Stimulated activated CD8-positive, alpha-beta memory T cell treated with anti-CD3 and anti-CD28 coated beads, Interleukin-12 subunit alpha, Interleukin-12 subunit beta, amount 100 ng/mL, for 24 hours (primary cell): ENCODE data around the gene DYTN.
"Not testable (repeated sequence)": the region's sequence is repeated elsewhere in the genome, so short reads cannot be mapped to it uniquely, and the experiment has no call there.

Experiments used
- DNase-seq: peaks from one replicate; pipeline ENCODE4 v3.0.0-alpha.2; 2020; ENCODE audit errors: extremely low read depth

DYTN gene, protein sequence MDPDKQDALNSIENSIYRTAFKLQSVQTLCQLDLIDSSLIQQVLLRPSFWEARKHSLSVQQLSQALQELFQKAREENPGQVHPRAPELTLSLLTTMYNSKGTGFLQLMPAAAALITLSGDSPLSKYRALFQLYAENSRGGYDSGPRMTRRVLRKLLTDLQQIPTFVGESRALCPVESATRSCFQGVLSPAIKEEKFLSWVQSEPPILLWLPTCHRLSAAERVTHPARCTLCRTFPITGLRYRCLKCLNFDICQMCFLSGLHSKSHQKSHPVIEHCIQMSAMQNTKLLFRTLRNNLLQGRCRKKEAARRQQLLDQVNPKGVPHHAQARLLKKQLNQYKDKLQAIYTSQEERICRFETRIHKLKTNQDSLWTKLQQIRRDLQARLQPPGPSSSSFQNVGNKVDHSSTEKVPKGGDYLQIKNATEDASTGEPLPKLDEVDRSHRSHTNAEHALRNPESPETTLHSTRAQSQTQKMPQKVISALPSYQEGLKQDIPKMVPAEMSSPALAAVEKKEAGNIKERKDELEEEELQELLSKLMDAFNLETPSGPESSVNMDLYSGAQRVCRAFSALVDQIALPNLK

DNA sequence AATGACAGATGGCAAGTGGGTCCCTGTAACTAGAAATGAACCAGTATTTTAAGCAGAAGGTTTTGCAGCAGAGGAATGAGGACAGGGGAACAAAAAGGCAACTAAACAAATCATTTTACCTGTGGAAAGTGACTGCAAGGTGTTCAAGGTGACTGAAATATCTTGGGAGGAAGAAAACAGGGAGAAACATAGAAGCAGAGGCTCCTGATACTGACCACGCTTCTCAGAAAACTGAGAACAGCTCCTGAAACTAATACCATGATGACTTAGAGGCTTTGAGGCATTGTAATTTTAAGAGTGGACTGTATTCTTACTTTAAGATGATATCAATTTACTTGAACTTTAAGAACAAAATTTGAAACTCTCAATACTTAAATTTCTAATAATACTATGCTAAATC, at the start of gene DYTN:
TSS of gene DYTN (minus strand) at position 101 of the 400 bp plus-strand sequence. CDS start 117 bp downstream, outside the sequence.
- DNase-seq: no peak

DNA sequence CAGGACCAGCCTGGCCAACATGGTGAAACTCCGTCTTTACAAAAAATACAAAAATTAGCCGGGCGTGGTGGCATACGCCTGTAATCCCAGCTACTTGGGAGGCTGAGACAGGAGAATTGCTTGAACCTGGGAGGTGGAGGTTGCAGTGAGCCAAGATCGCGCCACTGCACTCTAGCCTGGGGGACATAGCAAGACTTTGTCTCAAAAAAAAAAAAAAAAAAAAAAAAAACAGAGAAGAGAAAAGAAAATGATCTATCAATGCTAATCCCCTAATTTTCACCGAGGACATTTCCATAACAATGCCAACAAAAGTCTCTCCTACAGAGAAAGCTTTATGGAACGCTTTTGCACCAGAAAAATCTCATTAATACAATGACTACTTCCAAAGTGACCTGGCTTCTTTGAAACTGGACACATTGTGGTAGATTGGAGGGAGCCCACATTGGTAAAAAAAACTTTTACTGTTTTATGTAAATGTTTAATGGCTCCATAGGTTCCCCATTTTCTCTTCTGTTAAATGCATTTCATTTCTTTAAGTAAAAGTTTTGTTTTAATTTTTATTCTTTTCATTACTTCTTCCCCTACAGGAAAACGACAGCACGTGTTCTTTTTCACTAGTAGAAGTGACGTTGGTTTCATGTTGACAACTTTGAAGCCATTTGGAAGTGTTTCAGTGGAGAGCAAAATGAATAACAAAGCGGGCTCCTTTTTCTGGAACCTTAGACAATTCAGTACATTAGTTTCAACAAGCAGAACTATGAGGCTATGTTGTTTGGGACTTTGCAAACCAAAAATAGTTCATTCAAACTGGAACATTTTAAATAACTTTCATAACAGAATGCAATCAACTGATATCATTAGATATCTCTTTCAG, 48.1 kb upstream of the DYTN start:
- DNase-seq: no peak

DNA sequence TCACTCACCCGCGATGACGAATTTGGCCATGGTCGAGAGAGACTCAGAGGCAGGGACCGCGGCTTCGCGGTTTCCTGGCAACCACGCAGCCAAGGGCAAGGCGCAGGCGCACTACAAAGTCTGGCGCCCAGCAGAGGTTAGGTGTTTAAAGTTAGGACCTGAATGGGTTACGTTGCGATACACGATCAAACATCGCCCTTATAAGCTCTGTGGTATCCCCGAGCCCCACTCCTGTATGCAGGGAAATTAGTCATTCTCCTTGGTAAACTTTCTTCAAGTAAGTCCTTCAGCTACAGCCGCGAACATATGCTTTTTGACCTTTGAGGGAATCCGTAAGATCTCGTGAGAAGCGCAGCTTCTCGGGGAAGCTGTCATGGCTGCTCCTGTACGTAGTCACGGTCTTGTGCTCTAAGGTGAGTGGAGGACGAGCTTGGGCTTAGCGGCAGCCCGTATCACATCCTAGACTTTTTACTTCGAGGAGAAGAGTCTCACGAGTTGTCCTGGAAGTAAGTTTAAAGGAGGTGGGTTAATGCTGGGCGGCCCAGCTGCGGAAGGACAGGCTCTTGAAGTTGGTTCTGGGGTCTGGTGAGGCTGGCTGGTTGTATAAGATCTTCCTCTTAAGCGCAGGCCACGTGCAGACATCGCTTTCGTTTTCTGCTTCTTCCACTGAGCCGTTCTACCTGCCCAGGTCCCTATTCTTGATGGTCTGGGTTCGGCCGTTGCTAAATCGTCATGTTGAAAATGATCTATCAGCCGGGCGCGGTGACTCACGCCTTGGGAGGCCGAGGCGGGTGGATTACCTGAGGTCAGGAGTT, 47.3 kb upstream of the DYTN start, which contains the start of the genes FASTKD2 and MDH1B:
TSS of gene FASTKD2 (plus strand) at position 365 of the 815 bp plus-strand sequence. CDS start 1,088 bp downstream, outside the sequence.
TSS of gene MDH1B (minus strand) at position 87 of the 815 bp plus-strand sequence. CDS start at position 30, 57 bp downstream.
- peak; percentile 79 for DNase-seq

DNA sequence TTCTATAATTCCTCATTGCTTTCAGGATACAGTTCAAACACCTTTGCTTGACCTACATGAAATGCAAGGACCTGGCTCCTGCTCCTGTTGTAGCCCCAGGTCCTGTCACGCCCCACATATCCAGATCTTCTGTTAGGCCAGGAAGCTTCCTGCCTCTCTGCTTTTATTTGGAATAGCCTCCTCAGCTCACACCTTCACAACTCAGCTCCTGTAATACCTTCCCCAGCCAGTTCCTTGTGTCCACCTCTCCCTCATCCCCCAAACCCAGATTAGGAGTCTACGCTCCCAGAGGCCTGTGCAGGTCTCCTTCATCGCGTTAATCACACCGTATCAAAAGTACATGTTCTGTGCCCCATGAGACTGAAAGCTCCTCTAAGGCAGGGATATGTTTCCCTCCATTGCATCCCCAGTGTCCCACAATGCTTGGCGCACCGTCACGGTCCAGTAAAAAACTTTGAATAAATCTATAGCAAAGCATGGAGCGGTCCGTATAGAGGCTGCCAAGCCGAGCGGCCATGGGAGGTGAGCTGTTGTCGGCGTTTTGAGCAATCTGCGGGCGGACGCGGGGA, 46.6 kb upstream of the DYTN start:
- no peak for DNase-seq

DNA sequence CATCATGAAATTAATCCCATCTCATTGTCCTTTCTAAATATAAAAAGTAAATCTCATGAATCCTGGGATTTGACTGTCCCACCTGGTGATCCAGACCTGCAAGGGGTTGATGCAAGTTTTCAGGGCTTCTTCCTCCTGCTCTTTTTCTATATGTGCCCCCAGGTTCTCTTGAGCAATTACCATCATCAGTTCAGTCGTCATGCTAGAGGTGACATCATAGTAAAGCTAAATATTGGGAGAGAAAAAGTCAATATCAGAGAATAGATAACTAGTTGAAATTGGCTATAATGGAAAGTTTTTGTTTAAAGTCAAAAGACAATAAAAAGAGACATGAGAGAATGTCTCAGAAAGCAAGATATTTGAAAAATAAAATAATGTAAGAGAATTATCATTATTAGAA, 38.6 kb upstream of the DYTN start:
- no peak for DNase-seq

DNA sequence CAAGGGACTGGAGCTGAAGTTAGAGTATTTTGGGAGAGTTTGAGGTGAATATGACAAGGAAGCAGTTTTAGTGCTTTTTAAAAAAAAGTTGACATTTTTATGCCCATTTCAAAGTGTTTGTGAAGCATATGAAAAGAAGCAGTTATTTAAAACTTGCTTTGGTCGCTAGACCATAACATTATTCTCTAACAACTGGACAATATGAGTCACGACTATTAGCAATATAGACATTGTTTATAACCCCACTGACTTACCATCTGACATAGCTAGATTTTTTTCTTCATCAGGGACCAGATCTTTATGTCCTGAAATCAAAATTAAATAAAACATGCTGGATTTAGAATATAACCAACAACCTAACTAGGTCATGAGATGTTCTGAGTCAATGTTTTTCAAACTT, 22.6 kb upstream of the DYTN start:
- no peak for DNase-seq

DNA sequence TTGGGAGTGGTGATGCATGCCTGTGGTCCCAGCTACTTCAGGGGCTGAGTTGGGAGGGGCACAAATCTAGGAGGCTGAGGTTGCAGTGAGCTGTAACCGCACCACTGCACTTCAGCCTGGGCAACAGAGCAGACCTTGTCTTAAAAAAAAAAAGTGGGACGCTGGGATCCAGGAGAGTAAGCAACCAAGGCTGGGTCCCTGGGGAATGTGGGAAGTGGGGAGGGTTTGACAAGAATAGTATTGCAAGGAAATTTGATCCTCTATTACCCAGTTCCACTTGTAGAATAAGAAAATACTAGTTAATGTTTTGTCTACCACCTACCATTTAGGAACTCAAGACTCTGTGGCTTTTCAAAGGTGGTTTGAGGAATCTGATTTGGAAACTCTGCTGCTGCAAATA, 21.1 kb upstream of the DYTN start:
- DNase-seq: no peak

DNA sequence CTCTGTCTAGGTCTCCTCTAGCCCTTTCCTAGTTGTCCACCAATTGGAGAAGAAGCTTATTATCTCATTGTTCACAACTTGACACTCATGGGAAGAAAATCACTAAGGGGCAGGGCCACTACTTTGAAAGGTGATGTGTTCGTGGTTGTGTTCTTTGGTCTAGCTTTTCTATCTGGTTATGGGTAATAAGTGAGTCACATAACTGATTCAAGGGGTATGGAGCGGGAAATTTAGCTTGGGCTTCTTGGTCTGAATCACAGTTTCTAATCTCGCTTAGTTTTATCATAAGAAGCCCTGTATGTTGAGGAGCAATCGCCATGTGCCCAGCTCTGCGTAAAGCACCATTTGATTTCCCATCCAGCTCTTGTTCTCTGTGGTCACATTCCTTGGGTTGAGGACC, 18.7 kb upstream of the DYTN start:
- DNase-seq: no peak

DNA sequence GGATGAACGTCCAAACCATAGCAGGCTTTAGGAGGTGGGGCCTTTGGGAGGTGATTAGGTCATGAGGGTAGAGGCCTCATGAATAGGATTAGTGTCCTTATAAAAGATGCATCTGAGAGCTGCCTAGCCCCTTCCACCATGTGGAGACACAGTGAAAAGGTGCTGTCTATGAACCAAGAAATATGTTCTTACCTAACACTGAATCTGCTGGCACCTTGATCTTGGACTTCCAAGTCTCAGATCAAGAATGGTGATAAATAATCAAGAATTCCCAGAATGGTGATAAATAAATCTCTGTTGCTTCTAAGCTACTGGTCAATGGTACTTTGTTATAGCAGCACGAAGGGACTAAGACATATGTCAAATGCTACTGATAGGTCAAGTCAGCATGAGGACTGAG, 15.1 kb upstream of the DYTN start:
- no peak for DNase-seq

DNA sequence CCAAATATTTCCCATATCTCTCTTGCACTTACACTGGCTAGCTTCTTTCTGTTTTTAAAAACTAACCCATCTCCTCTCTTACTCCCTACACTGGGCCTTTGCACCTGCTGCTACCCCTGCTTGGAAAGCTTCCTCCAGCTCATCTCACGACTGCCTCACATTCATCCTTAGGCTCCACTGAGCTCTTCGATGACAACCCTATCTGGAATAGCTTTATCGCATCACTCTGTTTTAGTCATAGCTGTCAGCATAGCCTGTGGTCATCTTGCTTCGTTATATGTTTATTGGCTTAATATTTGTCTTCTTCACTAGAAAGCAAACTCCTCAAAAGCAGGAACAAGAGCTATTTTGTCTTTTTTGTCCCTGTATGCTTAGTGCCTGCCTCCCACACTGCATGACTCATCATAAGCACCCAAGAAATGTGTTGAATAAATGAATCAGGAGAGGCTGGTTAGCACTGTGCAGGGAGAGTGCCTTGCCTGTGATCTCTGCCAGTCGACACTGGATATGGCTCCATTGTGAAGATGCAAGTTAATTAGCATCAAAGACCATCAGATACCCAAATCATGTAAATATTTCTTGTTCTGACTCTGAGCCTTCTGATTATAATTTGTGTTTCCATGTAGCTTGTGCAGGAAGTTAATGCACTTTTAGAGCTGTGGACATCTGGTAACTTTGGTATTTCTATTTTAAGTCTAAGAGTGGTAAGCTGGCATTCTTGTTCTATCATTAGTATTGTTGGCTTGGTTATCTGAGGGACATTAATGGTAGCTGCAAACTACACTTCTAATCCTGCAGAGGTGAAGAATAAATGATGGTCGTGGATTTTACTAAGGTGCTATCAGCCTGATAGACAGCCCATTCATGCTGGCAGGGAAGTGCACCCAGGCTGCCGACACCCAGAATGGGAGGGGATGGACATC, 10.3 kb upstream of the DYTN start:
- DNase-seq: no peak

DNA sequence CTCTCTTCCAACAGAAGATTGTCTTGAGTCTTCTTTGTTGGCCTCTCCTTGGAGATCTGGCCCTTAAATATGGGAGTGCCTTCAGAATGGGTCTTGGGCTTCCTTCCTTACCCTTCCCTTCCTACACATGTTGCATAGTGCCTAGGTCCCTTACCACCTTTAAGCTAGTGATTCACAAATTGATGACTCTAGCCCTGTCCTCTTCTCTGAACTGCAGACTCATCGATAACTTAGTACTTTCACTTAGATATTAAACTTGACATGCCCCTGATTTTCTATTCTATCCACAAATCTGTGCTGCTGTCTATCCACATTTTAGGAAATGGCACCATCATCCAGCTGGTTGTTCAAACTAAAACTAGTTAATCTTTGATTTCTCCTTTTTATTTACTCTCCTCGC, 9.1 kb upstream of the DYTN start:
- no peak for DNase-seq

DNA sequence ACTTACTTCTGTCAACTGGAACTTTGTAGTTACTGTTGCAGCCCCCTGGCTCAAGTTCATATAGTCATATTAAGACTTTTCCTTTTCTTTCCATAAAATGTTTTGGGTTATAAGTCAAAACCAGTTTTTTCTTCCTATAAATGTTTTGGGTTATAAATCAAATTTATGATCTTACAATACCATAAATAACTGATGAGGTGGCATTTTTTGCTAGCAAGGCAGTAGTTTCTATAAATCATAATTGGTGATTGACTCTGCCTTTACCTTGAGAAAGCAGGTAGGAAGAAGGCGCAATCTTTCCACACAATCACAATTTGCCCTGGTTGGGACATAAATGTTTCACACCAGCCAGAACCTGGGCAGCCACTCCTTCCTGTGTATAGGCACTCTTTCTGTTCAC, 5.1 kb upstream of the DYTN start:
- no peak for DNase-seq

DNA sequence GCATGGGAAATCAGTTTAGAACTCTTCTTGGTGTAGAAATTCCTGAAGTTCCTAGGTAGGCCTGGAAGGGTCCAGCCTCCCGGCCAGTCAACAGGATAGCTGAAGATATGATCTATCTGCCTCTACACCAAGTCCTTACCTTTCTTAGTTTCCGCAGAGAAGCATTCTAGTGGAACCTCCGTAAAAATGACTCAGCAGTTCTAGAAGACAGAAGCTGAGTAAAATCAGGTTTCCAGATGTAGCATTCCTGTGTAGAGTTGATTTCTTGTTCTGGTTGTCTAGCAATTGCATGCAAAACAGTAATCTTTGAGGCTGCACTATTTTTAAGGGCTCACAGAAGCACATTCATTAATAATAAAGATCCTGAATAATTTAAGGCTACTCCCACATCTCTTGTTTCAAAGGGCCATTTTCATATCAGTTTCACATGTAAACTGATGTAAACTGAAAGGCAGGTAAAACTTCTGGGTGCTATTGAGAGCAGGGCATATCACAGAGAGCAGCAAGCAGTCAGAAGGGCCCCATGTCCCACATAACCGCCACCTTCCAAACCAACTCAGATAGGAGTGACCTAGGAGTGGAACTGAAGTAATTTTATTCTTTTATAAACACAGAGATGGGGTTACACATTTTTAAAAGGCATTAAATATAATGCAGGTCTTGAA, 3.2 kb upstream of the DYTN start:
- DNase-seq: no peak

DNA sequence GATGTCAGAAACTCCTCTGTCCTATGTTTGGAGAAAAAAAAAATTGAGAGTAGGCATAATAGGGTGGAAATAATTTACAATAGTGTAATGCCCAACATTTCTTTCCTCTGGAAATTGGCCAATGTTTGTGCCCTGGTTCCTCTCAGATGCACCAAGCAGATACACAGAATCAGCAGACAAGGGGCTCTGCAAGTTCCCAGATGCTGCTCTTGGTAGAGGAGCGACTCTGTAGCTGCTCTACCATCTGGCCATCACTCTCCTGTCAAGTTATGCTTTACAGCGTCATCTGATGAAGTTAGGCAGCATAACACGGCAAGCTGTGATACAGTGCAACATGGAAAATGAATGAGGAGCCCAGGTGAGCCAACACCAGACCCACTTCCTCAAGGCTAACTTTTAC, 1.6 kb downstream of the DYTN start:
- no peak for DNase-seq

DNA sequence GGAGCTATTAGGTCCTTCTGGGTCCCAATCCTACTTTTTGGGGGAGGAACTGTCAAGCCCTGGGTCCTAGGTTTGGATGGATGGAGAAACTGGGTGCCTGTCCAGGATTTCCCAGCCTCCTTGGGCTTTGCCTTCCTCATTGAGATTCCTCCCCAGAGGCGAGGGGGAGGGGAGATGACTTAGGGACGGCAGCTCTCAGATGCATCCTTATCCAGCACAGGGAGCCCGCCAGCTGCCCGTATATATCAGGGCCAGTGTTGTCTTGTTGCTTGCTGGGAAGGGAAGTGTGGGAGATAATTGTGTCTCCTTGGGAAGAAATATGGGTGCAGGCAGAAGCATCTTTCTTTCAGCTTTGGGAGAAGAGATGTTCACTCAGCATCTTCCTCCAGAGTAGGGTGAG, 3.0 kb downstream of the DYTN start:
- DNase-seq: not testable (repeated sequence)

DNA sequence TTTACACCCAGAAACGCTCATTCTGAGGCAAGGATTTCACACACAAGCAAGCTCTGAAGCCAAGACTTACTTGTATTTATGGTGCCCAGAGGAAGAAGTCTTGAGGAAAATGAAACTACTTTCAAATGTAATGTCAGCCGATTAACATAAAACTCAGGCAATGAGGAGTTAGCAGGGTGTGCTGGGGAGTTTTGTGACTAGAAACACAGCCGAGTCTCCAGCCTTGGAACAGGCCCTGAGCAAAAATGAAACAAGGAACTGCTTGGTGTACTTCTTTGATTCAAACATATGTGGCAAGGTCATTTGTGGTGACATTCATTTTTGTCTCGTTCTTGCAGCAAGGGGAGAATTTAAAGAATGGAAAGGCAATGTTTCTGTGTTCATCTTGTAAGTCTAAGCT, 4.5 kb downstream of the DYTN start:
- DNase-seq: no peak

DNA sequence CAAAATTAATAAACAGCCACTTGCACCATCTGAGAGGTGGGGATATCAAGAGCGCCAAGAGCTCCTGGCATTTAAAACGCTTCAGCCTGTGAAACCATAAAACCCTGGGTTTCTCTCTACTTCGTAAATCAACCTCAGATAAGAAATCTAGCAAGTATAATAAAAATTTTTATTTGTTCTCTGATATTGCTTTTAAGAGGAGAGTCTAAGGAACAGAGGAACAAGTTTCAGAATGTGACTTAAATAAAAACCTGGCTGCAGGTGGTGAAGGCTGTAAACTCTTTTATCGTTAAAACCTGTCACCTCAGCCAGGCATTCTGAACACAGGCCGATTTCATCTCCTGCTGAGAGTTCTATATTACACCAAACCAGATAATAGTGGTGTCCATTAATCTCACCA, 9.9 kb downstream of the DYTN start:
- DNase-seq: no peak

DNA sequence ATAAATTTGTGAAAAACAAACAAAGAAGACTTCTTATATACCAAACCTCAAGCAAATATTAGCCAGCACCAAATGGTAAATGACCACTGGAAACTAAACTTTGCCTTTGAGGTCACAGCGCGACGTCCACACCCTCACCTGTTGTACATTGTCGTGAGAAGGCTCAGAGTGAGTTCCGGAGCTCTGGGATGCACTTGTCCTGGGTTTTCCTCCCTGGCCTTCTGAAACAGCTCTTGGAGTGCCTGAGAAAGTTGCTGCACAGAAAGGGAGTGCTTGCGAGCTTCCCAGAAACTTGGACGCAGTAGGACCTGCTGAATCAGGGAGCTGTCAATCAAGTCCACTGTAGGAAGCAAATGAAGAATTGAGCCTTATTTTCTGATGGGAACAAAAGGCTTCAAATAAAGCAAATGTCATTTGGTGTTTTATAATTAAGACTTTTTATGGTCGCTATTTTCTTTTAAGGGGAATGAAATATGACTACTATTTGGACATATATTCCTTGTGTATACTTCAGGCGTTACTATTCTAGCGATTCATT, 11.0 kb downstream of the DYTN start:
- DNase-seq: no peak

DNA sequence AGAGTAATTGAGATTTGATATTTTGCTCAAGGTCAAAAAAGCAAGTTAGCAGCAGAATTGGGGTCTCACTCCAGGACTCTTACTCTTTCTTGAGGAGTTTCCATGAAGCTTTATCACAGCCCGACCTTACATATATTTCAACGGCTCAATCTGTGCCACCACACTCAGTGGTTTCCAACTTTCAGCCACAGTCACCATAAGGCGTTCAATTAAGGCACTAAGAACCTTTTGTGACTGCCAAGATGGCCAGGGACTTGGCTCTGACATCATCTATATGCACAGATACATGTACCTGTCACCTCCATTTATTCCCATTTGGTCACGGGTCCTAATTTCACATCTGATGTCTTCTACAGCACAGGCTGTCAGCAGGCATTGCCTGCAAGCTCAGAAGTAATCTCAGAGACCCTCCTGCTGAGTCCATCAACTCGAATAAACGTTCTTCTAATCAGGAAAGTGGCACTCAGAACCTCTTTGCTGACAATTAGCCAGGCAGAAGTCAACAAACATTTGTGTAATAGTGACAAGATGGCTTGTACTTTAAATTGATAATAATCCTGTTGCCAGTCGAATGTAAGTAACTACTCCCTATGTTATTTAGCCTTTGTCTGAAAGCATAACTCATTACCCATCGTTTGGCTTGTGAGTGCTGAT, 16.1 kb downstream of the DYTN start:
- no peak for DNase-seq
